K562 (cell line): Measurements from ENCODE around the gene AGO3. TPM values are rescaled to one million over a fixed set of nuclear protein-coding genes. Genes with fewer than 3 reads are reported as not detected.

Experiments
- CHCHD3 ChIP-seq: fragments of 250-450 bp; sonication (Bioruptor Pico); IDR thresholded peaks from 2 replicates; pipeline ENCODE4 v2.1.2; 2022; ENCODE audit warnings: mild to moderate bottlenecking
- ELF4 ChIP-seq: fragments of 450-650 bp; formaldehyde crosslinking; IDR thresholded peaks from 2 replicates; pipeline ENCODE4 v1.4.0; 2022; ENCODE audit warnings: missing genetic modification characterization
- ESRRB ChIP-seq: fragments of 250-450 bp; sonication (Bioruptor Pico); IDR thresholded peaks from 2 replicates; pipeline ENCODE4 v1.5.0; 2020; ENCODE audit warnings: mild to moderate bottlenecking, moderate library complexity, borderline replicate concordance
- FOXK1 ChIP-seq: sonication (generic); formaldehyde crosslinking; IDR thresholded peaks from 2 replicates; pipeline ENCODE4 v1.8.0; 2022; ENCODE audit warnings: missing genetic modification reagents, mild to moderate bottlenecking, borderline replicate concordance
- PREB ChIP-seq: sonication (generic); formaldehyde crosslinking; IDR thresholded peaks from 2 replicates; pipeline ENCODE4 v1.8.1; 2023; ENCODE audit warnings: mild to moderate bottlenecking, missing genetic modification reagents
- RERE ChIP-seq: sonication (generic); formaldehyde crosslinking; IDR thresholded peaks from 2 replicates; pipeline ENCODE4 v1.8.0; 2023; ENCODE audit warnings: missing genetic modification reagents, mild to moderate bottlenecking, borderline replicate concordance
- TOE1 ChIP-seq, 2 experiments: fragments of 450-650 bp in 1 of 2; sonication (generic) in 1 of 2; formaldehyde crosslinking in 1 of 2; IDR thresholded peaks; 2 replicates each; pipeline versions ENCODE4 v1.7.1 to v1.8.0; 2016 to 2022; ENCODE audit warnings: borderline replicate concordance in 2 of 2, mild to moderate bottlenecking in 2 of 2, antibody characterized with exemption in 1 of 2, inconsistent platforms in 1 of 2, low read depth in 1 of 2, missing genetic modification reagents in 1 of 2, moderate library complexity in 1 of 2
- ZEB2 ChIP-seq: fragments of 450-650 bp; IDR thresholded peaks from 2 replicates; pipeline ENCODE4 v1.6.1; 2016
- polyA plus RNA-seq, 8 experiments: library from polyadenylated mRNA; depleted of rRNA in 4 of 8; stranded (reverse) in 5 of 8; unstranded in 3 of 8; fragments of >200 nt; fragmentation: Nextera tagmentation in 2 of 8; fragmentation: Illumina TruSeq in 1 of 8; extraction: Ambion mirVana in 2 of 8; extraction: Trizol in 1 of 8; gene quantifications; 2 replicates each; pipeline versions ENCODE4 v1.2.1 to v1.2.3, GENCODE V29; 2011 to 2014; ENCODE audit warnings: inconsistent platforms in 1 of 8, missing spikeins in 1 of 8
- total RNA-seq, 7 experiments: library from RNA; depleted of rRNA in 6 of 7; stranded (reverse); fragments of >200 nt in 6 of 7; fragmentation: Illumina TruSeq in 2 of 7; extraction: Trizol in 2 of 7; gene quantifications; 2 replicates each; pipeline versions ENCODE4 v1.2.1 to v1.2.3, GENCODE V29; 2011 to 2021; ENCODE audit warnings: low replicate concordance in 1 of 7
- TF ChIP-seq, protein P1 (sequence below), 2 experiments: fragments of 450-650 bp in 1 of 2; sonication (generic) in 1 of 2; formaldehyde crosslinking in 1 of 2; IDR thresholded peaks; 2 replicates each; pipeline versions ENCODE4 v1.7.1 to v1.9.0; 2016 to 2022; ENCODE audit warnings: inconsistent platforms in 1 of 2, mild to moderate bottlenecking in 1 of 2, missing genetic modification reagents in 1 of 2

AGO3 gene
- total and polyA plus RNA-seq, 9 of the 15 experiments (the other 6 are each of a cell fraction or from before 2014, with no cell fraction given): 4.5 to 41.5 (median 22.7) TPM

- TF ChIP-seq, protein P1, sequence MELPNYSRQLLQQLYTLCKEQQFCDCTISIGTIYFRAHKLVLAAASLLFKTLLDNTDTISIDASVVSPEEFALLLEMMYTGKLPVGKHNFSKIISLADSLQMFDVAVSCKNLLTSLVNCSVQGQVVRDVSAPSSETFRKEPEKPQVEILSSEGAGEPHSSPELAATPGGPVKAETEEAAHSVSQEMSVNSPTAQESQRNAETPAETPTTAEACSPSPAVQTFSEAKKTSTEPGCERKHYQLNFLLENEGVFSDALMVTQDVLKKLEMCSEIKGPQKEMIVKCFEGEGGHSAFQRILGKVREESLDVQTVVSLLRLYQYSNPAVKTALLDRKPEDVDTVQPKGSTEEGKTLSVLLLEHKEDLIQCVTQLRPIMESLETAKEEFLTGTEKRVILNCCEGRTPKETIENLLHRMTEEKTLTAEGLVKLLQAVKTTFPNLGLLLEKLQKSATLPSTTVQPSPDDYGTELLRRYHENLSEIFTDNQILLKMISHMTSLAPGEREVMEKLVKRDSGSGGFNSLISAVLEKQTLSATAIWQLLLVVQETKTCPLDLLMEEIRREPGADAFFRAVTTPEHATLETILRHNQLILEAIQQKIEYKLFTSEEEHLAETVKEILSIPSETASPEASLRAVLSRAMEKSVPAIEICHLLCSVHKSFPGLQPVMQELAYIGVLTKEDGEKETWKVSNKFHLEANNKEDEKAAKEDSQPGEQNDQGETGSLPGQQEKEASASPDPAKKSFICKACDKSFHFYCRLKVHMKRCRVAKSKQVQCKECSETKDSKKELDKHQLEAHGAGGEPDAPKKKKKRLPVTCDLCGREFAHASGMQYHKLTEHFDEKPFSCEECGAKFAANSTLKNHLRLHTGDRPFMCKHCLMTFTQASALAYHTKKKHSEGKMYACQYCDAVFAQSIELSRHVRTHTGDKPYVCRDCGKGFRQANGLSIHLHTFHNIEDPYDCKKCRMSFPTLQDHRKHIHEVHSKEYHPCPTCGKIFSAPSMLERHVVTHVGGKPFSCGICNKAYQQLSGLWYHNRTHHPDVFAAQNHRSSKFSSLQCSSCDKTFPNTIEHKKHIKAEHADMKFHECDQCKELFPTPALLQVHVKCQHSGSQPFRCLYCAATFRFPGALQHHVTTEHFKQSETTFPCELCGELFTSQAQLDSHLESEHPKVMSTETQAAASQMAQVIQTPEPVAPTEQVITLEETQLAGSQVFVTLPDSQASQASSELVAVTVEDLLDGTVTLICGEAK (IDR thresholded peaks at IDR 0.05): peak; percentile 64
- TF ChIP-seq, protein P1 (CRISPR knock-in tag; IDR thresholded peaks at IDR 0.05): no peak
- TF ChIP-seq FOXK1 (CRISPR knock-in tag) (peak; percentile 96), PREB (no peak), RERE (CRISPR knock-in tag) (no peak), TOE1 (IDR thresholded peaks at IDR 0.05; ENCODE audit: borderline replicate concordance) (peak; percentile 48; the same call in 1 of the 2 replicates), TOE1 (CRISPR knock-in tag; IDR thresholded peaks at IDR 0.05; ENCODE audit: borderline replicate concordance, low read depth) (no peak), CHCHD3 (no peak), ESRRB (CRISPR knock-in tag) (no peak), ZEB2 (peak; percentile 87), ELF4 (peak; percentile 49; the same call in 1 of the 2 replicates)
These were observed 49.0 kb upstream of the AGO3 start (continued) for GRCh38 chr1:35881850-35882273.
